GM21526 (cell line): ENCODE measurements around the gene TMCC2.

Source experiments
- ATAC-seq: cut with Tn5 transposase; IDR thresholded peaks from one replicate; pipeline ENCODE4 v1.9.1; 2021; ENCODE audit warnings: moderate library complexity; ENCODE audit not compliant: unreplicated experiment, low FRiP score

The TMCC2 gene

GRCh38 chr1:205237526-205238484 is 10.1 kb downstream of the TMCC2 start:
- no peak for ATAC-seq

GRCh38 chr1:205239078-205239477 is 11.3 kb downstream of the TMCC2 start:
- ATAC-seq: no peak

DNA sequence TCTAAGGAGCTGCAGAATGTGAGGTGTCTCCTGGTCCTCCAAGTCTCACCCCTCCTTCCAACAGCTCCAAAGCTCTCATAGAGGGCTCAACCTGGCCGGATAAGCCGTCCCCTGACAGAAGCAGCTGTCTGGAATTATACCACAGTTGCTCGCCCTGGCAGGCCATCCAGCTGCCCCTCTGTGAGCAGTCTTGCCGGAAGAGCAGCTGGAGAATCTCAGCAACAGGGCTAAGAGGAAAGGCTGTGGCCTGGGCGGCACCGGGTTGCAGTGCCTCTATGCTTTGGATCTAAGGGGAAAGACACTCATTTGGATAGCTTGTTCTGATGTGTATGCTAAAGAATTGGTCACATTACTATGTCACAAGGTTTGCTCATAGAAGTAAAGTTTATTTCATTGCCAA is 12.4 kb downstream of the TMCC2 start:
- ATAC-seq: no peak

- no peak for ATAC-seq
Observed at GRCh38 chr1:205240569-205240968, 12.8 kb downstream of the TMCC2 start.

- ATAC-seq: no peak
Observed at GRCh38 chr1:205241366-205242030, 13.8 kb downstream of the TMCC2 start.

- ATAC-seq: no peak
Observed at GRCh38 chr1:205243350-205244191, 15.8 kb downstream of the TMCC2 start.

- ATAC-seq: no peak
Observed at GRCh38 chr1:205244384-205244783, 16.6 kb downstream of the TMCC2 start.

- ATAC-seq: no peak
Observed at GRCh38 chr1:205245096-205245495, 17.4 kb downstream of the TMCC2 start.

GRCh38 chr1:205246351-205247119 is 18.8 kb downstream of the TMCC2 start:
- no peak for ATAC-seq

- ATAC-seq: no peak
Observed at GRCh38 chr1:205247130-205247921, 19.6 kb downstream of the TMCC2 start.

DNA sequence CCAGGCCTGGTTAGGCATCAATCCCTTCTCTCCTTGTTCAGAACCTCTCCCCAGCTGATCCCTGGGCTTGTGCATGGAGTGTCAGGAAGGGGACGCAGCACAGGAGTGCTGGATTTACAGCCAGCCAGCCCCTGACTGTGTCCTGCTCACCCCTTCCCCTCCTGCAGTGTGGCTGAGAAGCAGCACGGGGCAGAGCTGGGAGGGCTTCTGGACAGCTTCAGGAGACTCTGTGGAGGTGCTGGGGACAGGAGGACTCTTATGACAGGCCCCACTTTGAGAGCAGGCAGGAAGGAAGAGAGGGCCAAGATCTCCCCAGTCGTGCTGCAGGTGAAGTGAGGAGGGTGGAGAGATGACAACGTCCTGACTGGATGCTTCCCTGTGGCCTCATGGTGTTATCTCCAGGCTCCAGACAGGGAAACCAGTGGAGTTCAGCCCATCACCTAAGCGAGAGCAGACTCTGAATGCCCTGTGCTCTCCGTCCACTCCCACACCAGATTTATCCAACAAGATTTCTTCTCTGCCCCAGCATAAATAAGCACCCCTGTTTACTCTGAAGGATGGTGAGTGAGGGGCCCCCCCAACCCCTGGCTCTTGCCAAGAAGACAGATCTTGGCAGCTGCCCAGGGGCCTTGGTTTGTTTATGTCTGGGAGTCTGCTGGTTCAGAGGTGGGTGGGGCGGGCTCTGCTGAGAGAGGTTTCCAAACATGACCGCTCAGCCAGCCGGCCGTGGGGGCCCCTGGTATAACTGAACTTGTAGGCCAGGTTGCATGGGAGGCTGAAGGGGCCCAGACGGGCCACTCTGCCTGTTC is 21.3 kb downstream of the TMCC2 start:
- ATAC-seq: no peak

- ATAC-seq: no peak
Observed at GRCh38 chr1:205249651-205250050, 21.9 kb downstream of the TMCC2 start.

GRCh38 chr1:205250699-205251098 is 23.0 kb downstream of the TMCC2 start:
- no peak for ATAC-seq

GRCh38 chr1:205251576-205251975 is 23.8 kb downstream of the TMCC2 start:
- ATAC-seq: no peak

DNA sequence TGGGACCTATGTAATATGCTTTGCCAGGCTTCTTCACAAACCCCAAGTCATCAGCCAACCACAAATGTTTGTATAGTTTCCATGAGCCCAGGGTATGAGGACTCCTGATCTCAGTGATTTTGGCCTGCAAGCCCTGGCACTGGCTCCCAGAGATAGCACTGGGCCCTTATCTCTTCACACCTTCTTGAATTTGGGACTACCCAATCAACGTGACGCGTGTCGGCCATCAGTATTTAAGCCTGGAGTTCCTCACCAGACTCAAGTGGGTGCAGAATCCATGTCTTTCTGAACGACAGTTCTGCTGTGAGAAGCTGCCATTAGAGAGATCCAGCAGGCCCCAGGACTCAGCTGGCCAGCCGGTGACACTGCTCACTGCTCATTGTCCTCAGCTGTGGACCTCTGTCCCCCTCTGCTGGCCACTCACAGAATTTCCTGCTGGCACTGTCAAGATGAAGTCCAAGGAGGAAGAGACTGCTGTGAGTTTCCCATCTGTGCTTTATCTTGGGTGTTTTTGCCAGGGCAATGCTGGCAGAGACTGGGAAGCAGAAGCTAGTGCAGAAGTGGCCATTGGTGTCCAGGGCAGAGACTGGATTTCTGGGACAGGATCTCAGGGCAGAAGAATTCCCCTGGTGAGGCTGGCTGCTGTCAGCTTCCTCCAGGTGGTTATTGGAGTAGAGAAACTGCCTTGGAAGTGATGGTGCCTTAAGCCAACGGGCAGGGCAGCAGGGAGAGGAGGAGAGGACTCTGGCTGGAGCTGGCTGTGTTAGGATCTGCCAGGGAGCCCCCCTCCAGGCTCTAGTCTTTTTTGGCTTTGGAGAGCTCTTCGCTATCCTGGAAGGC is 28.4 kb downstream of the TMCC2 start:
- ATAC-seq: no peak

DNA sequence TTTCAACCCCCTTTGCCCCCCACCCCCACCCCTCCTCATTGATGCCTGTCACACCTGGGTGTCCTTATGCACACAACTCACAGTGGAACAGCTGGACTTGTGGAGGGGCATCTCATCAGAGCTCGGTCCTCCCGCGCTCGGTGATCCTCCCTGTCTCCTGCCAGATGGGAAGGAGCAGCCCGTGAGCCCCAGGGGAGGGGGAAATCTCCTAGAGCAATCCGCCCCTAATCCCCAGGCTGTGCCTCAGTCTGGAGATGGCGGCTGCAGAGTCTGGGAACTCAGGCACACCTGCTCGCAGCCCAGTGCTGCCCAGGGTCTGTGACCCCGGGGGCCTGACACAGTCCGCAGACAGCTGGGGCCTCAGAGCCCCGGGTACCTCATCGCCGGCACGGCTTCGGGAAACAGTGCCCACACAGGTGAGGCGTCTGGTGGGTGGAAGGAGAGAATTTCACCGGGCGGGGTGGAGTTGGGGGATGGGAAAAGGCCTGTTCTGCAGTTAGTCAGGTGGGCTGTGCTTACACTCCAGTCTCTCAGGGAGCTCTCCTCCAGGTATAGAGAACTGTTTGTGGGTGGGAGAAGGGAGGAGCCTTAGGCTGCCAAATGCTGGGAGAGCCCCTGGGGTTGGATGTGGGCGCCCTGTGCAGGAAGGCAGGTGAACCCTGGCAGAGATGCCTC is 29.3 kb downstream of the TMCC2 start:
- no peak for ATAC-seq

DNA sequence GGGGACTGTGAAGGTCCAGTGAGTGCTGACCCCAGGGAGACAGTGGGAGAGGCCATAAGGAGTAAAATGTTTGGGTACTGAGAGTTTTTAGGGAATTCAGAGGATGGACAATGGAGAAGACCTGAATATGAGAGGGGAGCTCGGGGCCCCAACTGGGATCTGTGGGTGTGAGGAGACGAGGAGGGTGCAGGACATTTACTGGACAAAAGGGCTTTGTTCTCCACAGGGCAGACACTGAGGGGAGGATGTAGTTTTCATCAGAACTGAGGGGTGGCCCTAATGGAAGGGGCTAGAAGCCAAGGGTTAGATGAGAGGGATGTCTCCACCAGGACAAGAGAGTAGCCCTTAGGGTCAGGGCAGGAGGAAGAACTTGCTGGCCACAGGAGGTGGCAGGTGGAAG is 30.0 kb downstream of the TMCC2 start:
- ATAC-seq: no peak
